H1 (cell line): ENCODE results near the gene GPR87. TPM values are rescaled to one million over a fixed set of nuclear protein-coding genes. Genes with fewer than 3 reads are reported as not detected.

Source experiments
- CTCF ChIA-PET: fragments of 300-600 bp; sonication (Branson Sonifier 250); formaldehyde crosslinking; loops from one replicate; lab custom pipeline; 2021; ENCODE audit not compliant: partially characterized antibody; lab: Charles Lee
- POLR2A ChIA-PET: fragments of 300-600 bp; sonication (Branson Sonifier 250); formaldehyde crosslinking; loops from one replicate; lab custom pipeline; 2021; ENCODE audit warnings: inconsistent platforms; ENCODE audit not compliant: partially characterized antibody; lab: Charles Lee
- DNase-seq, 2 experiments: peaks; one replicate each; pipeline versions ENCODE4 v3.0.0 to v3.0.0-alpha.2; 2010 to 2022; ENCODE audit warnings: low spot score in 2 of 2, low read depth in 1 of 2, mixed read lengths in 1 of 2
- FAIRE-seq: peaks from 2 replicates; lab custom pipeline; 2011; peaks lifted over from hg19 to GRCh38; lab: Jason Lieb, UNC
- H2AFZ ChIP-seq: 2 replicates; pipeline ENCODE4 v1.8.1; 2012; ENCODE audit warnings: low read length, inconsistent platforms
- H2AK5ac ChIP-seq: 2 replicates; pipeline ENCODE4 v1.6.1; 2013; ENCODE audit warnings: low read depth, low read length
- H2BK120ac ChIP-seq: replicated peaks from 2 replicates; pipeline ENCODE3; 2013; ENCODE audit warnings: low read depth, low read length, inconsistent platforms
- H2BK12ac ChIP-seq: 2 replicates; pipeline ENCODE4 v1.6.1; 2013; ENCODE audit warnings: low read depth, low read length
- H2BK15ac ChIP-seq: 2 replicates; pipeline ENCODE4 v1.6.1; 2013; ENCODE audit warnings: low read length
- H2BK20ac ChIP-seq: 2 replicates; pipeline ENCODE4 v1.6.1; 2013; ENCODE audit warnings: low read length
- H2BK5ac ChIP-seq: 2 replicates; pipeline ENCODE4 v1.6.1; 2013; ENCODE audit warnings: low read depth, low read length
- H3K14ac ChIP-seq: 2 replicates; pipeline ENCODE4 v1.6.1; 2013; ENCODE audit warnings: inconsistent platforms; ENCODE audit not compliant: insufficient read length
- H3K18ac ChIP-seq: 2 replicates; pipeline ENCODE4 v1.6.1; 2013; ENCODE audit warnings: low read length; ENCODE audit errors: extremely low read depth
- H3K23ac ChIP-seq: 2 replicates; pipeline ENCODE4 v1.6.1; 2013; ENCODE audit warnings: inconsistent platforms; ENCODE audit not compliant: insufficient read length
- H3K23me2 ChIP-seq: 2 replicates; pipeline ENCODE4 v1.6.1; 2013; ENCODE audit warnings: low read depth, low read length
- H3K27ac ChIP-seq: 2 replicates; pipeline ENCODE4 v1.6.1; 2011; ENCODE audit warnings: low read depth, low read length, inconsistent platforms
- H3K27me3 ChIP-seq, 4 experiments: replicated peaks in 1 of 4; 1 replicate in 1 of 4; 2 replicates in 3 of 4; pipeline versions ENCODE4 v1.6.1 to v1.8.1; 2011 to 2013; ENCODE audit warnings: low read length in 3 of 4, mild to moderate bottlenecking in 3 of 4, inconsistent platforms in 2 of 4, mixed read lengths in 2 of 4, moderate library complexity in 1 of 4; ENCODE audit not compliant: control insufficient read depth in 3 of 4, insufficient read depth in 3 of 4; ENCODE audit errors: extremely low read depth in 1 of 4
- H3K36me3 ChIP-seq, 4 experiments: 2 replicates each; pipeline versions ENCODE4 v1.6.1 to v1.8.1; 2011 to 2013; ENCODE audit warnings: mild to moderate bottlenecking in 4 of 4, low read length in 3 of 4, moderate library complexity in 2 of 4, control low read depth in 1 of 4, inconsistent platforms in 1 of 4; ENCODE audit not compliant: insufficient read depth in 4 of 4, control insufficient read depth in 2 of 4
- H3K4ac ChIP-seq: replicated peaks from 2 replicates; pipeline ENCODE3; 2013; ENCODE audit warnings: low read length, low read depth, mixed read lengths, inconsistent platforms; ENCODE audit not compliant: insufficient read length
- H3K4me1 ChIP-seq, 4 experiments: replicated peaks in 1 of 4; 1 replicate in 1 of 4; 2 replicates in 3 of 4; pipeline versions ENCODE4 v1.6.1 to v1.8.1; 2011 to 2013; ENCODE audit warnings: low read length in 3 of 4, inconsistent platforms in 2 of 4, mixed read lengths in 1 of 4; ENCODE audit not compliant: insufficient read depth in 4 of 4, control insufficient read depth in 3 of 4
- H3K4me2 ChIP-seq, 2 experiments: 2 replicates each; pipeline versions ENCODE4 v1.6.1 to v1.8.1; 2011 to 2013; ENCODE audit warnings: low read depth in 2 of 2, low read length in 2 of 2, control low read depth in 1 of 2, inconsistent platforms in 1 of 2, mild to moderate bottlenecking in 1 of 2; ENCODE audit not compliant: insufficient read depth in 1 of 2
- H3K4me3 ChIP-seq, 4 experiments: fragments of 200-600, 300-600 bp in 1 of 4; sonication (generic), shearing (Covaris generic), sonication (Bioruptor Twin) in 1 of 4; 2 replicates each; pipeline versions ENCODE4 v1.5.1 to v1.8.1; 2011 to 2016; ENCODE audit warnings: low read length in 4 of 4, low read depth in 3 of 4, control low read depth in 2 of 4, inconsistent platforms in 2 of 4, mild to moderate bottlenecking in 2 of 4, mixed read lengths in 1 of 4, moderate library complexity in 1 of 4; ENCODE audit not compliant: insufficient read depth in 2 of 4; ENCODE audit errors: extremely low read depth in 1 of 4
- H3K56ac ChIP-seq: replicated peaks from 2 replicates; pipeline ENCODE3; 2013; ENCODE audit warnings: low read depth, mild to moderate bottlenecking, mixed read lengths, low read length, inconsistent platforms; ENCODE audit not compliant: insufficient read length
- H3K79me1 ChIP-seq: 2 replicates; pipeline ENCODE4 v1.6.1; 2013; ENCODE audit warnings: low read depth, low read length, control low read depth
- H3K79me2 ChIP-seq, 2 experiments: 2 replicates each; pipeline versions ENCODE4 v1.6.1 to v1.8.1; 2012 to 2013; ENCODE audit warnings: low read length in 2 of 2, mild to moderate bottlenecking in 2 of 2, inconsistent platforms in 1 of 2; ENCODE audit not compliant: insufficient read depth in 2 of 2, control insufficient read depth in 1 of 2
- H3K9ac ChIP-seq, 4 experiments: replicated peaks in 1 of 4; 1 replicate in 1 of 4; 2 replicates in 3 of 4; pipeline versions ENCODE4 v1.6.1 to v1.8.1; 2011 to 2013; ENCODE audit warnings: low read depth in 3 of 4, low read length in 3 of 4, control low read depth in 2 of 4, mild to moderate bottlenecking in 2 of 4, moderate library complexity in 2 of 4, inconsistent platforms in 1 of 4; ENCODE audit errors: extremely low read depth in 1 of 4
- H3K9me3 ChIP-seq, 2 experiments: 2 replicates each; pipeline versions ENCODE4 v1.6.1 to v1.8.1; 2012 to 2013; ENCODE audit warnings: mild to moderate bottlenecking in 2 of 2, moderate library complexity in 2 of 2, control low read depth in 1 of 2, inconsistent platforms in 1 of 2, low read depth in 1 of 2, low read length in 1 of 2, mixed read lengths in 1 of 2; ENCODE audit not compliant: insufficient read depth in 2 of 2
- H4K20me1 ChIP-seq, 2 experiments: replicated peaks in 1 of 2; 2 replicates each; pipeline versions ENCODE3 to v1.8.1; 2011 to 2013; ENCODE audit warnings: inconsistent platforms in 2 of 2, low read length in 2 of 2, mild to moderate bottlenecking in 1 of 2; ENCODE audit not compliant: insufficient read depth in 2 of 2, control insufficient read depth in 1 of 2
- H4K5ac ChIP-seq: 2 replicates; pipeline ENCODE4 v1.6.1; 2013; ENCODE audit warnings: low read length, low read depth, mixed read lengths, inconsistent platforms; ENCODE audit not compliant: insufficient read length
- H4K8ac ChIP-seq: 2 replicates; pipeline ENCODE4 v1.8.0; 2013; ENCODE audit warnings: mild to moderate bottlenecking, moderate library complexity, low read length, inconsistent platforms; ENCODE audit not compliant: insufficient read depth; ENCODE audit errors: extremely low read depth
- H4K91ac ChIP-seq: replicated peaks from 2 replicates; pipeline ENCODE3; 2013; ENCODE audit warnings: low read length, mixed read lengths, inconsistent platforms; ENCODE audit not compliant: insufficient read length
- BCL11A ChIP-seq, 2 experiments: IDR thresholded peaks; one replicate each; pipeline ENCODE4 v1.6.1; 2011; ENCODE audit warnings: low read depth in 2 of 2, low read length in 2 of 2, mild to moderate bottlenecking in 2 of 2
- CEBPB ChIP-seq: IDR thresholded peaks from 2 replicates; pipeline ENCODE4 v1.6.1; 2012; ENCODE audit warnings: low read depth, low read length
- CHD2 ChIP-seq: IDR thresholded peaks from 2 replicates; pipeline ENCODE4 v1.6.1; 2012; ENCODE audit warnings: low read length, improper control_type of control experiment
- GABPA ChIP-seq: IDR thresholded peaks from 2 replicates; pipeline ENCODE4 v1.6.1; 2011; ENCODE audit warnings: mild to moderate bottlenecking, low read length, moderate library complexity, borderline replicate concordance; ENCODE audit not compliant: insufficient read depth
- SP1 ChIP-seq: IDR thresholded peaks from 2 replicates; pipeline ENCODE4 v1.6.1; 2011; ENCODE audit warnings: low read depth, low read length
- WGBS, 2 experiments: shearing (Covaris generic) in 1 of 2; methylation state at CpG; one replicate each; pipeline versions ENCODE4 v1.1.6 to v1.1.7; 2013 to 2015; ENCODE audit warnings: low lambda C conversion rate in 2 of 2, mixed read lengths in 2 of 2, inconsistent platforms in 1 of 2, low coverage in 1 of 2, missing lambda C conversion rate in 1 of 2; ENCODE audit not compliant: insufficient replicate concordance in 2 of 2, insufficient coverage in 1 of 2, insufficient read length in 1 of 2; ENCODE audit errors: extremely low coverage in 1 of 2, missing lambda C conversion rate in 1 of 2; 5-methylcytosine and 5-hydroxymethylcytosine counted together
- polyA plus RNA-seq, 7 experiments: library from polyadenylated mRNA; depleted of rRNA in 3 of 7; stranded (reverse) in 5 of 7; unstranded in 2 of 7; fragments of >200 nt in 5 of 7; fragments of 200-250 nt in 2 of 7; gene quantifications; 1 replicate in 5 of 7; 2 replicates in 1 of 7; 4 replicates in 1 of 7; pipeline versions ENCODE4 v1.2.1 to v1.2.3, GENCODE V29; 2011 to 2013; ENCODE audit warnings: missing spikeins in 2 of 7, mixed read lengths in 2 of 7
- total RNA-seq: library from RNA; stranded (reverse); fragmentation: NEBNext Ultra II Directional; extraction: Animal tissue kit (Norgen Biotek cat#: 25700); gene quantifications from 2 replicates; pipeline ENCODE4 v1.2.1, GENCODE V29; 2021

GPR87 gene
- total and polyA plus RNA-seq, 2 of the 8 experiments (the other 6 are each of a cell fraction or from before 2014, with no cell fraction given): 0.05 TPM; not detected in 1

- POLR2A ChIA-PET: interaction anchor here (0.5 to 1.4 kb wide), 2 partner anchors 11 to 226 kb away, joined by 3 read pairs; no protein-coding TSS in a partner anchor
- Histone ChIP-seq H2BK15ac (no peak overlapping the region), H2BK5ac (no peak overlapping the region), H2BK12ac (no peak overlapping the region), H2AK5ac (no peak overlapping the region), H3K4ac (no peak overlapping the region), H3K27me3 (0 out of 7 replicates have a peak, but pooled peaks cover 0 to 3% (median 0%) of the 10 kb centered on the region in 4 experiments), H2AFZ (no peak overlapping the region), H3K23me2 (no peaks in the 10 kb centered on the region), H4K20me1 (peaks cover 0 to 2% of the 10 kb centered on the region in 2 experiments), H3K79me2 (no peaks in the 10 kb centered on the region), H3K4me3 (no peak overlapping the region), H2BK20ac (no peak overlapping the region), H3K9me3 (no peaks in the 10 kb centered on the region), H3K36me3 (no peaks in the 10 kb centered on the region), H3K56ac (no peak overlapping the region), H3K79me1 (no peaks in the 10 kb centered on the region), H3K27ac (no peak overlapping the region), H3K18ac (no peak overlapping the region), H4K91ac (no peak overlapping the region), H3K4me2 (no peak overlapping the region), H3K4me1 (peaks cover 7 to 26% (median 18%) of the 10 kb centered on the region in 4 experiments), H3K14ac (no peak overlapping the region), H4K8ac (no peak overlapping the region), H3K9ac (no peak overlapping the region), H3K23ac (no peak overlapping the region), H4K5ac (no peak overlapping the region), H2BK120ac (no peak overlapping the region)
- no peak for TF ChIP-seq CEBPB
- no peak for TF ChIP-seq BCL11A (IDR thresholded peaks at IDR 0.05; ENCODE audit: low read depth in 2 of 2, low read length in 2 of 2)
- no peak for TF ChIP-seq GABPA
- TF ChIP-seq SP1: no peak
- TF ChIP-seq CHD2: no peak
- FAIRE-seq (no peak), DNase-seq (no peak)
- CTCF ChIA-PET: interaction anchor here (0.6 to 2.6 kb wide), 9 partner anchors 11 to 387 kb away, joined by 3 to 14 read pairs (median 6); no protein-coding TSS in a partner anchor
- WGBS, 2 experiments: 72% methylated on average over 2 of the region's 2 CpGs; no CpG with 5 or more reads in 1 of the 2 experiments
Measured at GRCh38 chr3:151303751-151304150, 12.9 kb downstream of the GPR87 start.
